GM18505 (cell line): ENCODE measurements around the gene PDAP1.
"Not testable (repeated sequence)": the region's sequence is repeated elsewhere in the genome, so short reads cannot be mapped to it uniquely, and the experiment has no call there.

Source experiments
- ATAC-seq: cut with Tn5 transposase; IDR thresholded peaks from one replicate; pipeline ENCODE4 v1.9.1; 2021; ENCODE audit not compliant: unreplicated experiment
- POLR2A ChIP-seq: IDR thresholded peaks from 4 replicates; pipeline ENCODE4 v1.6.1; 2011; ENCODE audit warnings: borderline replicate concordance; ENCODE audit not compliant: insufficient read depth, insufficient read length; ENCODE audit errors: extremely low read depth

PDAP1 gene

GRCh38 chr7:99395616-99396327 lies 12.6 kb downstream of the PDAP1 start:
- no peak for ATAC-seq
- TF ChIP-seq POLR2A = peak; percentile 13

DNA sequence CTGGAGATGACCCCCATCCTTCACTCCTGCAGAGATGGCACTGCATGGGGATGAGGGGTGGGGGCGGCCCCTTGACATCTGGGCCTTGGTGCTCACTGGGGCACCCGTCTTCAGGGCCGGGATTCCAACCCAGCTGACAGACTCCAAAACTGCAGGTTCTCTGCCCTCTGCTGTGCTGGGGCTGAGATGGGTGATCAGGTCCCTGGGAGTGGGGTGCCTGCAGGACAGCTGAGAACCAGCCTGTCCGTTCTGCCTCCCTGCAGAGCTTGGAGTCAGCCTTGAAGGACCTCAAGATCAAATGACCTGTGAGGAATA lies 14.3 kb downstream of the PDAP1 start:
- peak; percentile 36 for TF ChIP-seq POLR2A
- no peak for ATAC-seq

DNA sequence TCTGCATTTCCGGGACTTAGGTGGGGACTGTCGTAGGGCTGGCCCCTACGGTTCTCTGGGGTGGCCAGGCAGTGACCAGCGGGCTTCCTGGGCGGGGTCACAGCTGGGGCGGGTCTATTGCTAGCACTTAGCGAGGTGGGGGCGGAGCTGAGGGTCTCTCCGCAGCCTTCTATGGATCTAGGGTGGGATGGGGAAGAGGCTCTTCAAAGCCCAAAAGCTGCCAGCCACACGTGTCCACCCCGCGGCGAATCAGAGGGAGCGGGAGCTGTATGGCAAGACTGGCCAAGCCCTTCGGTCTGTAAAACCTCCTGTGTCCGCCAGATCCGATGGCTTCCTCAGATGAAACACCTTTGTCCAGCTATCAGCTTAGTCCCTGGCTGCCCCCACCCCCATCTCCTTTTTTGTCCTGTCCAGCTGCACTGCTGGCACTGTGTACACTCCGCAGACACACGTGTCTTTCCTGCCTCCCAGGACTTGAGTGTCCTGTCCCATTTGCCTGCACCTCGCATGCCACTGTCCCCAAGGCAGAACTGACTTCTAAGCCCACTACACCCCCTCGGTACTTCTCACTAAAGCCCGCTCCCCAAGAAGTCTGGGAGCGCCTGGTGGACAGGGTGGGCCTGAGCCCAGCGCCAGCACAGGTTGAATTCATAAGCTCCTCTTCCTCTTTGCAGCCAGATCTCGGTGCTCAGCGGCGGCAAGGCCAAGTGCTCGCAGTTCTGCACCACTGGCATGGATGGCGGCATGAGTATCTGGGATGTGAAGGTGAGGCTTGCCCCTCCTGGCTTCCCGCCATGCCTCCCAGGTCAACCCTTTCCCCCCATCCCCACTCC lies 14.8 kb downstream of the PDAP1 start:
- no peak for ATAC-seq

DNA sequence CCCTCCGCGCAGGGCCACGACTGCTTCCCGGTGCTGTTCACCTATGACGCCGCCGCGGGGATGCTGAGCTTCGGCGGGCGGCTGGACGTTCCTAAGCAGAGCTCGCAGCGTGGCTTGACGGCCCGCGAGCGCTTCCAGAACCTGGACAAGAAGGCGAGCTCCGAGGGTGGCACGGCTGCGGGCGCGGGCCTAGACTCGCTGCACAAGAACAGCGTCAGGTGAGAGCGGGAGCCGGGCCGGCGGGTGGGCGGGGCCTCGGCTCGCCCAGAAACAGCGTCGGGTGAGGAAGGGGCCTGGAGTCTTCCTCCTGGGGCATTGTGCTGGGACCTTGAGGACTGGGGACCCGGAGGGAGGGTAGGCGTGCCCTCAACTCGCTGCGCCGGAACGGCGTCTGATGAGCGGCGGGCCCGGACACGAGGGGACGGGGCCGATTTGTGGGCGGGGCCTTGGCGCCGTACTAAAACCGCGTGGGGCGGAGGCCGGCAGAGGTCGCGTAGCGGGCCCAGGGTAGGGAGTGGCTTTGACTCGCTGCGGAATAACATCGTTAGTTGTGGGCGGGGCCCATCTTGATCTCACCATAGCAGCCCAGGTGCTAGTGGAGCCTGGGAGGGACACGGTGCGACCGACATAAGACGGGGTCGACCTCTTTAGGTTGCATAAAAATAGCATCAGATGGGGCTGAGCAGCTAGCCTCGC lies 15.6 kb downstream of the PDAP1 start:
- peak; percentile 47 for TF ChIP-seq POLR2A
- ATAC-seq = peak; percentile 60

More for the DNA sequence above, 14.8 kb downstream of the PDAP1 start:
- TF ChIP-seq POLR2A = peak; percentile 23

DNA sequence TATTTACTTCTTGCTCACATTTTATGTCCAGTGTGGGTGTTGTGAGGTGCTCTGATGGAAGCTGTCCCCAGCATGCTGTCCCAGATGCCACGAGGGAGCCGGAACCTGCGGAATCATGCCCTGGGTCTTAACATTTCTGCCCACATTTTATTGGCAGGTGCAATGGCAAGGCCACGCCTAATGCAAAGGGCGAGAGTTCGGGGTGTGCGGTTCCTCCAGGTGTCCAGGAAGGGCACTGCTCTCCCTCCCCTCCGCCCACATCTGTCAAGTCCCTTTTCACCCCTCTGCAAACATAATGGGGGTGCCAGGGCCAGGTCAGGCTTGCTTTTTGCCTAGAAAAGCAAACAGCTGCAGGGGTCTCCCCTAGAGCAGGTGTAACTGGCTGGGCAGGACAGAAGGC lies 16.4 kb downstream of the PDAP1 start:
- no peak for TF ChIP-seq POLR2A
- ATAC-seq = no peak

- no peak for TF ChIP-seq POLR2A
- ATAC-seq = no peak
Measured at GRCh38 chr7:99390941-99391602, 17.3 kb downstream of the PDAP1 start.

- no peak for TF ChIP-seq POLR2A
- ATAC-seq = no peak
Measured at GRCh38 chr7:99389772-99390171, 18.6 kb downstream of the PDAP1 start.

- no peak for ATAC-seq
Measured at GRCh38 chr7:99387912-99388311, 20.5 kb downstream of the PDAP1 start.

DNA sequence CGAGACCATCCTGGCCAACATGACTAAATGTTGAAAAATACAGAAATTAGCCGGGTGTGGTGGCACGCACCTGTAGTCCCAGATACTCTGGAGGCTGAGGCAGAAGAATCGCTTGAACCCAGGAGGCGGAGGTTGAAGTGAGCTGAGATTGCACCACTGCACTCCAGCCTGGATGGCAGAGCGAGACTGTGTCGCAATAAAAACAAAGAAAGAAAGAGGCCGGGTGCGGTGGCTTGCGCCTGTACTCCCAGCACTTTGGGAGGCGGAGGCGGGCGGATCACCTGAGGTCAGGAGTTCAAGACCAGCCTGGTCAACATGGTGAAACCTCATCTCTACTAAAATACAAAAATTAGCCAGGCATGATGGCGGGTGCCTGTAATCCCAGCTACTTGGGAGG lies 21.2 kb downstream of the PDAP1 start:
- not testable (repeated sequence) for ATAC-seq

More at GRCh38 chr7:99387912-99388311, 20.5 kb downstream of the PDAP1 start:
- TF ChIP-seq POLR2A = no peak

DNA sequence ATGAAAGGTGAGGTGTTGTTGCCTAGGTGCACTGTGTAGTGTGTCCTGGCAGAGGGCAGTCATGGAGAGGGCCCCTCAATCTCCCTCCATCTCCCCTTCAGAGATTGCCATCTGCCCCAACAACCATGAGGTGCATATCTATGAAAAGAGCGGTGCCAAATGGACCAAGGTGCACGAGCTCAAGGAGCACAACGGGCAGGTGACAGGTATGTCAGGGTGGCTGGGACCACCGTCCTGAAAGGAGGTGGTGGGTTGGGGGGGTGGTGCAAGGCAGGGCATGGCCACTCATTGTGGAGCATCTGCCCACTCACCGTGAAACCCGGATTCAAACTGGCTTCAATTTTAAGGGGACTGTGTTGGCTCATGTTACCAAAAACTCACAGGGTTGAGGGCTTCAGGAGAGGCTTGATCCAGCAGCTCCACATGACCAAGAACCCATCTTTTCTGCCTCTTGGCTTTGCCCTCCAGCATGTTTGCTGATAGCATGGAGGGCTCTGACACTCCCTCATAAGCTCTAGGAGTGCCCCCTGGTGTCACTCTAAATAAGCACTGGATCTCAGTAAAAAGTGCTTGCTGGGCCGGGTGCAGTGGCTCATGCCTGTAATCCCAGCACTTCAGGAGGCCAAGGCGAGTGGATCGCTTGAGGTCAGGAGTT lies 21.7 kb downstream of the PDAP1 start:
- ATAC-seq = no peak
- TF ChIP-seq POLR2A = no peak

DNA sequence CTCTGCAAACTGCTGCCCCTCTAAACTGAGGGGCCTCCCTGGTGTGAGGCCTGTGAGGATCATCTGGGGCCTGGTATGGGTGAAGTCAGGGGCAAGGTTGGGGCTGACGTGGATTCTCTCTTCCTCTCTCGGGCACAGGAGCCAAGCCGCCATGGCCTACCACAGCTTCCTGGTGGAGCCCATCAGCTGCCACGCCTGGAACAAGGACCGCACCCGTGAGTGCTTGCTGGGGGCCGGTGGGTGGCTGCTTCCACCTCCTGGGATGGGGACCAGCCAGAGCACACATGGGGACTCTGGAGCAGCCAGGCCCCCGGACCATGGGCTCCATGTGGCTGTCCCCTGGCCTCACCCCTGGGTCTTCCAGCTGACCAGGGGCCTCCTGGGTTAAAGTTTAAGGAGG lies 22.8 kb downstream of the PDAP1 start:
- no peak for ATAC-seq

DNA sequence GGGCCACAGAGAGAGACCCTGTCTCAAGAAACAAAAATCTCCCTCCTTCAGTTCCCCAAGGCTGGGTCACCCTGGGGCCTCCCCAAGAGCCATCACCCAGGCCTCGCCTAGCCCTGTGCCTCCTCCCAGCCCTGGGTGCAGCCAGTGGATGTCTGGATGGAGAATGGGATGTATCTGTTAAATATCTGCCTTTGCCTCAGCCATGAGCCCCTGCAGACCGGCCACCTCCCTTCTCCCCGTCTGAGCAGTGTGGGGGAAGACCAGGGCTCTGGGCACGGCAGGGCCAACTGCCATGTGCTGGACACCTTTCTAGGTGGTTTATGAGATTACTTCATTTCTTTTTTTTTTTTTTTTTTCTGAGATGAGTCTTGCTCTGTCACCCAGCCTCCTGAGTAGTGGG lies 23.9 kb downstream of the PDAP1 start:
- TF ChIP-seq POLR2A = no peak
- no peak for ATAC-seq

More for the DNA sequence above, 22.8 kb downstream of the PDAP1 start:
- TF ChIP-seq POLR2A = no peak
